HepG2 (cell line): ENCODE data around the gene HDGFL2. TPM values are rescaled to one million over a fixed set of nuclear protein-coding genes. Genes with fewer than 3 reads are reported as not detected.
A peak's percentile ranks its signal among the peaks of the same experiment; 100 is the strongest.

Source experiments
- BRCA1 ChIP-seq: sonication (generic); formaldehyde crosslinking; IDR thresholded peaks from 2 replicates; pipeline ENCODE4 v1.4.0; 2020; ENCODE audit warnings: missing genetic modification reagents
- CHD4 ChIP-seq: fragments of 200-600 bp; sonication (generic); IDR thresholded peaks from 2 replicates; pipeline ENCODE4 v1.7.0; 2017; ENCODE audit warnings: mild to moderate bottlenecking, low read length, borderline replicate concordance
- KDM3A ChIP-seq: IDR thresholded peaks from 2 replicates; pipeline ENCODE4 v1.6.1; 2018; ENCODE audit warnings: low read depth, missing compliant biosample characterization
- NR2F6 ChIP-seq, 2 experiments: IDR thresholded peaks; 2 replicates each; pipeline ENCODE4 v1.6.1; 2016; ENCODE audit warnings: antibody characterized with exemption in 1 of 2, mild to moderate bottlenecking in 1 of 2
- SIX4 ChIP-seq: sonication (generic); formaldehyde crosslinking; IDR thresholded peaks from 2 replicates; pipeline ENCODE4 v1.4.0; 2020; ENCODE audit warnings: missing genetic modification reagents
- SNAI1 ChIP-seq: sonication (generic); formaldehyde crosslinking; IDR thresholded peaks from 2 replicates; pipeline ENCODE4 v1.5.0; 2020; ENCODE audit warnings: mild to moderate bottlenecking, missing genetic modification reagents, borderline replicate concordance
- SNAPC2 ChIP-seq: sonication (generic); formaldehyde crosslinking; IDR thresholded peaks from 2 replicates; pipeline ENCODE4 v1.8.1; 2022; ENCODE audit warnings: mild to moderate bottlenecking, missing genetic modification reagents
- STAG1 ChIP-seq: sonication (generic); formaldehyde crosslinking; IDR thresholded peaks from 2 replicates; pipeline ENCODE4 v1.4.0; 2020; ENCODE audit warnings: missing genetic modification reagents
- ZBTB3 ChIP-seq: sonication (generic); formaldehyde crosslinking; IDR thresholded peaks from 2 replicates; pipeline ENCODE4 v1.4.0; 2020; ENCODE audit warnings: low read depth, mild to moderate bottlenecking, moderate library complexity, missing genetic modification reagents, borderline replicate concordance
- ZNF441 ChIP-seq: sonication (generic); formaldehyde crosslinking; IDR thresholded peaks from 2 replicates; pipeline ENCODE4 v1.7.0; 2021; ENCODE audit warnings: missing genetic modification reagents, borderline replicate concordance
- ZNF530 ChIP-seq: sonication (generic); formaldehyde crosslinking; IDR thresholded peaks from 2 replicates; pipeline ENCODE4 v1.5.0; 2020; ENCODE audit warnings: low read depth, mild to moderate bottlenecking, missing genetic modification reagents
- ZNF768 ChIP-seq: sonication (generic); formaldehyde crosslinking; IDR thresholded peaks from 2 replicates; pipeline ENCODE4 v1.4.0; 2020; ENCODE audit warnings: missing genetic modification reagents
- ZNF839 ChIP-seq: sonication (generic); formaldehyde crosslinking; IDR thresholded peaks from 2 replicates; pipeline ENCODE4 v1.4.0; 2020; ENCODE audit warnings: missing genetic modification reagents, mild to moderate bottlenecking, borderline replicate concordance
- polyA plus RNA-seq, 8 experiments: library from polyadenylated mRNA; depleted of rRNA in 3 of 8; stranded (reverse) in 7 of 8; unstranded in 1 of 8; fragments of >200 nt; fragmentation: Illumina TruSeq in 4 of 8; extraction: Trizol in 4 of 8; gene quantifications; 2 replicates each; pipeline versions ENCODE4 v1.2.1 to v1.2.3, GENCODE V29; 2011 to 2016; ENCODE audit warnings: low read depth in 4 of 8, missing spikeins in 1 of 8, mixed read lengths in 1 of 8; ENCODE audit not compliant: insufficient read depth in 1 of 8
- total RNA-seq, 5 experiments: library from RNA; depleted of rRNA; stranded (reverse); fragments of >200 nt; fragmentation: Illumina TruSeq; extraction: Trizol; gene quantifications; 2 replicates each; pipeline ENCODE4 v1.2.3, GENCODE V29; 2016; ENCODE audit warnings: low read depth in 1 of 5
- TF ChIP-seq, protein P1 (sequence below): sonication (generic); formaldehyde crosslinking; IDR thresholded peaks from 2 replicates; pipeline ENCODE4 v1.5.0; 2020; ENCODE audit warnings: mild to moderate bottlenecking, missing genetic modification reagents, borderline replicate concordance
- TF ChIP-seq, protein P2 (sequence below): sonication (generic); formaldehyde crosslinking; IDR thresholded peaks from 2 replicates; pipeline ENCODE4 v1.8.0; 2022; ENCODE audit warnings: mild to moderate bottlenecking, missing genetic modification reagents, borderline replicate concordance
- TF ChIP-seq, protein P3 (sequence below): sonication (generic); formaldehyde crosslinking; IDR thresholded peaks from 2 replicates; pipeline ENCODE4 v1.8.1; 2023; ENCODE audit warnings: missing genetic modification reagents, inconsistent platforms, borderline replicate concordance
- TF ChIP-seq, protein P4 (sequence below): sonication (generic); formaldehyde crosslinking; IDR thresholded peaks from 2 replicates; pipeline ENCODE4 v1.5.0; 2020; ENCODE audit warnings: missing genetic modification reagents, mild to moderate bottlenecking, borderline replicate concordance

Gene HDGFL2
- total and polyA plus RNA-seq, 2 of the 13 experiments (the other 11 are each of a cell fraction or from before 2014, with no cell fraction given) = 20.0 to 51.1 TPM

DNA sequence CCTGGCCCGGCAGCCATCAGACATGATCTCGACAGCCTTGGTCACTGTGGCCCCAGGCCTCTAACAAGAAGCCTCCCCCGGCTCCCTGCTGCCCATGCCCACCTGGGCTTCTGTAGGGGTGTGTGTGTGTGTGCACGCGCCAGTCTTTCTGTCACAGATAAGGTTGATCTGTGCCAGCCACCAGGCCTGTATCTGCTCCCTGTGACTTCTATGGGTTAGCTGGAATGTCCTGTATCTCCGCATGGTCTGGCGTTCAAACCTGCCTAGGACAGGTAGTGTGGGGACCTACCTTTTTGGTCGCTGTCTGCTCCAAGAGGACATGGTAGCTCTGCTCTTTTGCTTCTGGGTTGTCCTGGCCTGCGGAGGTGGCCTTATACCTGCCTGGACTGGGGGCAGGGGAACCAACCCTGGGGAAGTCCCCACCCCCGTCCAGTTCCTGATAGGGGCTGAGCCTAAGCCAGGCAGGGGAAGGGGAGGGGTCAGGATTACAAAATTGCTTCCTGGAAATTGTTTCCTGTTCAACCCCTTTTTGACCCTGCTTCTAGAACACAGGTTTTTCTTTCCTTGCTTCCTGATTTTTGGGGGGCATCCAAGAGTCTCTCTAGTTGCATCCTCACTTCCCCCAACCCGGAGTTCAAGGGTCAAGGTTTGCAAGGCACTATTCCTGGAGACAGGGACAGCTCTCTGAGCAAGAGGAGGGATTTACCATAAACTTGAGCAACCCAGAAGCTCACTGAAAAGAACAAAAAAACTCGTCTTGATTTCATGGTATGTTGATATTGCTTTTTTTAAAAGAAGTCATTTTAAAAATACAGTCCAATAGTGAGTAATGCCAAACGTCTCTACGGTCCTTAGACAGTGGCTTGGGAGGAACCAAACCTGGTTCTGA lies 67.8 kb downstream of the HDGFL2 start, which contains the start of gene LRG1 (continued):
- TF ChIP-seq, protein P1, sequence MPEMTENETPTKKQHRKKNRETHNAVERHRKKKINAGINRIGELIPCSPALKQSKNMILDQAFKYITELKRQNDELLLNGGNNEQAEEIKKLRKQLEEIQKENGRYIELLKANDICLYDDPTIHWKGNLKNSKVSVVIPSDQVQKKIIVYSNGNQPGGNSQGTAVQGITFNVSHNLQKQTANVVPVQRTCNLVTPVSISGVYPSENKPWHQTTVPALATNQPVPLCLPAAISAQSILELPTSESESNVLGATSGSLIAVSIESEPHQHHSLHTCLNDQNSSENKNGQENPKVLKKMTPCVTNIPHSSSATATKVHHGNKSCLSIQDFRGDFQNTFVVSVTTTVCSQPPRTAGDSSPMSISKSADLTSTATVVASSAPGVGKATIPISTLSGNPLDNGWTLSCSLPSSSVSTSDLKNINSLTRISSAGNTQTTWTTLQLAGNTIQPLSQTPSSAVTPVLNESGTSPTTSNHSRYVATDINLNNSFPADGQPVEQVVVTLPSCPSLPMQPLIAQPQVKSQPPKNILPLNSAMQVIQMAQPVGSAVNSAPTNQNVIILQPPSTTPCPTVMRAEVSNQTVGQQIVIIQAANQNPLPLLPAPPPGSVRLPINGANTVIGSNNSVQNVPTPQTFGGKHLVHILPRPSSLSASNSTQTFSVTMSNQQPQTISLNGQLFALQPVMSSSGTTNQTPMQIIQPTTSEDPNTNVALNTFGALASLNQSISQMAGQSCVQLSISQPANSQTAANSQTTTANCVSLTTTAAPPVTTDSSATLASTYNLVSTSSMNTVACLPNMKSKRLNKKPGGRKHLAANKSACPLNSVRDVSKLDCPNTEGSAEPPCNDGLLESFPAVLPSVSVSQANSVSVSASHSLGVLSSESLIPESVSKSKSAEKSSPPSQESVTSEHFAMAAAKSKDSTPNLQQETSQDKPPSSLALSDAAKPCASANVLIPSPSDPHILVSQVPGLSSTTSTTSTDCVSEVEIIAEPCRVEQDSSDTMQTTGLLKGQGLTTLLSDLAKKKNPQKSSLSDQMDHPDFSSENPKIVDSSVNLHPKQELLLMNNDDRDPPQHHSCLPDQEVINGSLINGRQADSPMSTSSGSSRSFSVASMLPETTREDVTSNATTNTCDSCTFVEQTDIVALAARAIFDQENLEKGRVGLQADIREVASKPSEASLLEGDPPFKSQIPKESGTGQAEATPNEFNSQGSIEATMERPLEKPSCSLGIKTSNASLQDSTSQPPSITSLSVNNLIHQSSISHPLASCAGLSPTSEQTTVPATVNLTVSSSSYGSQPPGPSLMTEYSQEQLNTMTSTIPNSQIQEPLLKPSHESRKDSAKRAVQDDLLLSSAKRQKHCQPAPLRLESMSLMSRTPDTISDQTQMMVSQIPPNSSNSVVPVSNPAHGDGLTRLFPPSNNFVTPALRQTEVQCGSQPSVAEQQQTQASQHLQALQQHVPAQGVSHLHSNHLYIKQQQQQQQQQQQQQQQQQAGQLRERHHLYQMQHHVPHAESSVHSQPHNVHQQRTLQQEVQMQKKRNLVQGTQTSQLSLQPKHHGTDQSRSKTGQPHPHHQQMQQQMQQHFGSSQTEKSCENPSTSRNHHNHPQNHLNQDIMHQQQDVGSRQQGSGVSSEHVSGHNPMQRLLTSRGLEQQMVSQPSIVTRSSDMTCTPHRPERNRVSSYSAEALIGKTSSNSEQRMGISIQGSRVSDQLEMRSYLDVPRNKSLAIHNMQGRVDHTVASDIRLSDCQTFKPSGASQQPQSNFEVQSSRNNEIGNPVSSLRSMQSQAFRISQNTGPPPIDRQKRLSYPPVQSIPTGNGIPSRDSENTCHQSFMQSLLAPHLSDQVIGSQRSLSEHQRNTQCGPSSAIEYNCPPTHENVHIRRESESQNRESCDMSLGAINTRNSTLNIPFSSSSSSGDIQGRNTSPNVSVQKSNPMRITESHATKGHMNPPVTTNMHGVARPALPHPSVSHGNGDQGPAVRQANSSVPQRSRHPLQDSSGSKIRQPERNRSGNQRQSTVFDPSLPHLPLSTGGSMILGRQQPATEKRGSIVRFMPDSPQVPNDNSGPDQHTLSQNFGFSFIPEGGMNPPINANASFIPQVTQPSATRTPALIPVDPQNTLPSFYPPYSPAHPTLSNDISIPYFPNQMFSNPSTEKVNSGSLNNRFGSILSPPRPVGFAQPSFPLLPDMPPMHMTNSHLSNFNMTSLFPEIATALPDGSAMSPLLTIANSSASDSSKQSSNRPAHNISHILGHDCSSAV = no peak
- TF ChIP-seq ZNF768 (no peak), NR2F6 (IDR thresholded peaks at IDR 0.05) (peak; percentile 88), NR2F6 (CRISPR knock-in tag; IDR thresholded peaks at IDR 0.05) (peak; percentile 88), STAG1 (CRISPR knock-in tag) (no peak), SIX4 (no peak), ZNF530 (CRISPR knock-in tag) (no peak), KDM3A (CRISPR knock-in tag) (0 out of 2 replicates have a peak, but pooled peaks have one; percentile 26), ZNF839 (no peak), ZNF441 (no peak), ZBTB3 (CRISPR knock-in tag) (no peak), CHD4 (peak; percentile 84; the same call in 1 of the 2 replicates), BRCA1 (CRISPR knock-in tag) (no peak), SNAI1 (no peak), SNAPC2 (CRISPR knock-in tag) (no peak)
- TF ChIP-seq, protein P2, sequence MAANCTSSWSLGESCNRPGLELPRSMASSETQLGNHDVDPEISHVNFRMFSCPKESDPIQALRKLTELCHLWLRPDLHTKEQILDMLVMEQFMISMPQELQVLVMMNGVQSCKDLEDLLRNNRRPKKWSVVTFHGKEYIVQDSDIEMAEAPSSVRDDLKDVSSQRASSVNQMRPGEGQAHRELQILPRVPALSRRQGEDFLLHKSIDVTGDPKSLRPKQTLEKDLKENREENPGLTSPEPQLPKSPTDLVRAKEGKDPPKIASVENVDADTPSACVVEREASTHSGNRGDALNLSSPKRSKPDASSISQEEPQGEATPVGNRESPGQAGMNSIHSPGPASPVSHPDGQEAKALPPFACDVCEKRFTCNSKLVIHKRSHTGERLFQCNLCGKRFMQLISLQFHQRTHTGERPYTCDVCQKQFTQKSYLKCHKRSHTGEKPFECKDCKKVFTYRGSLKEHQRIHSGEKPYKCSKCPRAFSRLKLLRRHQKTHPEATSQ (CRISPR knock-in tag) = no peak
- TF ChIP-seq, protein P3, sequence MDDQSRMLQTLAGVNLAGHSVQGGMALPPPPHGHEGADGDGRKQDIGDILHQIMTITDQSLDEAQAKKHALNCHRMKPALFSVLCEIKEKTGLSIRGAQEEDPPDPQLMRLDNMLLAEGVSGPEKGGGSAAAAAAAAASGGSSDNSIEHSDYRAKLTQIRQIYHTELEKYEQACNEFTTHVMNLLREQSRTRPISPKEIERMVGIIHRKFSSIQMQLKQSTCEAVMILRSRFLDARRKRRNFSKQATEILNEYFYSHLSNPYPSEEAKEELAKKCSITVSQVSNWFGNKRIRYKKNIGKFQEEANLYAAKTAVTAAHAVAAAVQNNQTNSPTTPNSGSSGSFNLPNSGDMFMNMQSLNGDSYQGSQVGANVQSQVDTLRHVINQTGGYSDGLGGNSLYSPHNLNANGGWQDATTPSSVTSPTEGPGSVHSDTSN (CRISPR knock-in tag) = no peak
- TF ChIP-seq, protein P4, sequence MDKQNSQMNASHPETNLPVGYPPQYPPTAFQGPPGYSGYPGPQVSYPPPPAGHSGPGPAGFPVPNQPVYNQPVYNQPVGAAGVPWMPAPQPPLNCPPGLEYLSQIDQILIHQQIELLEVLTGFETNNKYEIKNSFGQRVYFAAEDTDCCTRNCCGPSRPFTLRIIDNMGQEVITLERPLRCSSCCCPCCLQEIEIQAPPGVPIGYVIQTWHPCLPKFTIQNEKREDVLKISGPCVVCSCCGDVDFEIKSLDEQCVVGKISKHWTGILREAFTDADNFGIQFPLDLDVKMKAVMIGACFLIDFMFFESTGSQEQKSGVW (CRISPR knock-in tag) = no peak
